GM19351 (cell line): ENCODE results near the gene THSD7B.
A peak's percentile ranks its signal among the peaks of the same experiment; 100 is the strongest.
"Not testable (repeated sequence)": the region's sequence is repeated elsewhere in the genome, so short reads cannot be mapped to it uniquely, and the experiment has no call there.

ENCODE experiments used
- ATAC-seq: cut with Tn5 transposase; IDR thresholded peaks from one replicate; pipeline ENCODE4 v1.9.1; 2021; ENCODE audit warnings: mild to moderate bottlenecking, moderate library complexity; ENCODE audit not compliant: unreplicated experiment

Gene THSD7B

DNA sequence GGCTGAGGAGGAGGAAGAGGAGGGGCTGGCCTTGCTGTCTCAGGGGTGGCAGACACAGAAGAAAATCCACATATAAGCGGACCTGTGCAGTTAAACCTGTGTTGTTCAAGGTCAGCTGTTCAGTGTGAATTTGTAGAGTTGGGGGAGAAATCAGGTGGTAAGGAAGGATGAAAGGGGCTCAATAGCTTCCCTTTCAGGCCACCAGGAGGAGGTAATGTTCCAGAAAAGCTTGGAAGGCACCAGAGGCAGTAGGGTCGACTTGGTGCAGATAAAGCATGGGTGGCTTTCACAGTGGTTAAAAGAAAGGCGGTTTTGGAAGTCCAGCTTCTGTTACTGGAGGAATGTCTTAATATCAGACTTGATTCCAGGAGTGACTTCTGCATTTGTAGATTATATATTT, 167.4 kb downstream of the THSD7B start:
- ATAC-seq = peak; percentile 54

DNA sequence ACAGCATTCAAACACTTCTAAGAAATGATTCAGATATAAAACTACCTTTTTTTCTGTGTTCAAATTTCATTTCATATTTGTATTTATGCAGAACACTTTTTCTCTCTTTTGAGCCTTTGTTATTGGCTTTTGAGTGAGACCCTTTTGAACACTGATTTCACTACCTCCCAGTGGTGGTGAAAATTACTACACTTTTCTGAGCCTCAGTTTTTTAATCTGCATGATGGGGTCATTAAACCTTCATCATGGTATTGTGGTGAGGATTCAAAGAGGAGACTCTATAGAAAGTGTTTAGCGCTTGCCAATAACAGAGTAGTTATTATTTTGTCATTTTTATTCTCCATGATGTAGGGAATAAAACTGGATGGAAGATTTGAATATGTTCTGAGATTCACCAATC, 169.8 kb downstream of the THSD7B start:
- no peak for ATAC-seq

DNA sequence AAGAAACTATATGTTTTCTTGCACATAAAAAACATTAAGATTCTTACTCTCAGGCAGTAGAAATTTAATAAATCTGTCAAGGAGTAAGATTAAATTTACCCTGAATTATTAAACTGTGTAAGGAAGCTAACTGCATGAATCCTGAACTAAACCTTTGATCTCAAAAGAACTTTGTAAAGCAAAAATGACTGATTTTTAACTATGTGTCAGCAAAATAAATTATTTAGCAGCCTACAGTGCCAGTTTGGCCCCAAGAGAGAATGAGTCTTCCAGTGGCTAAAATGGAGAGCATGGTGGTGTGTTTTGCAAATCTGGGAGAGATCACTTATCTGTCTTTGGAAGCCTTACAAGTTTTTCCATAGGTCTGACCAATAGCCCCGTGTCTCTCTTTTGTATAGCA, 190.7 kb downstream of the THSD7B start:
- ATAC-seq = no peak

DNA sequence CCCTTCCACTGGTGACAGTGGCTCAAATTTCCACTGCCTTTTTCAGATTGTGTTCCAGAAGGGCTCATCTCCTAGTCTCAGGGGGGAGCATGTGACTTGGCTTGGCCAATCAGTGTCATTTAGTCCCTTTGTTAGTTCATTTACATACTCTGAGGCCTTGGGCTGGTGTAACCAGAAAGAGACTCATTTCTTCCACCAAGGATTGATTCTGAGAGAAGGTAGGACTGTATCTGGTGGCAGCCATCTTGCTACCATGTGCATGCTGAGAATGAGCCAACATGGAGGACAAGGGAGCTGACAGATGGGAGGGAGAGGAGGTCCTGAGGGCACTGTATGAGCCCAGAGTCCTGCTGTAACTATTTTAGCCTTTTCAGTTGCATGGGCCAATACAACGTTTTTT, 191.7 kb downstream of the THSD7B start:
- no peak for ATAC-seq

DNA sequence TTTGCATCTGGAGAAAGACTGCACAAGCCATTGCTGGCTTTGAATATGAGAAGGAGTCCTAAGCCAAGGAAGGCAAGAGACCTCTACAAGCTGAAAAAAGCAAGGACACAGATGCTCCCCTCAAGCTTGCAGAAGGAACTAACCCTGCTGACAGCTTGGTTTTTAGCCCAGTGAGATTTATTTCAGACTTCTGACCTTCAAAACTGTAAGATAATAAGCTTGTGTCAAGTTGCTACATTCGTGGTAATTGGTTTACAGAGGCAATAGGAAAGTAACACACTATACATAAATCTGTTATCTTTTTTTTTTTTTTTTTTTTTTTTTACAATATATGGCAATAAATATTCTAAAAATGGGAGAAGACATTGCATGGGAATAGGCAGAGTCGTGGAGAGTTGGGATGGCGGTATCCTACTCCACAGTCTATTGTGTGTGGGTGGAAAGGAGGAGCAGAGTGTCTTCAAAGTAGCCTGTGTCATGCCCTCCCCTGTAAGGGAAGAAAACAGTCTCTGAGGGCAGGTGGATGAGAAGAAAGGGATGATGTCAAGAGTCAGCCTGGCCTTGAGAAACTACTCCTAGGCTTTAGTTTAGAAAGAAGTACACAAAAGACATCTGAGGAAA, 196.9 kb downstream of the THSD7B start:
- no peak for ATAC-seq

DNA sequence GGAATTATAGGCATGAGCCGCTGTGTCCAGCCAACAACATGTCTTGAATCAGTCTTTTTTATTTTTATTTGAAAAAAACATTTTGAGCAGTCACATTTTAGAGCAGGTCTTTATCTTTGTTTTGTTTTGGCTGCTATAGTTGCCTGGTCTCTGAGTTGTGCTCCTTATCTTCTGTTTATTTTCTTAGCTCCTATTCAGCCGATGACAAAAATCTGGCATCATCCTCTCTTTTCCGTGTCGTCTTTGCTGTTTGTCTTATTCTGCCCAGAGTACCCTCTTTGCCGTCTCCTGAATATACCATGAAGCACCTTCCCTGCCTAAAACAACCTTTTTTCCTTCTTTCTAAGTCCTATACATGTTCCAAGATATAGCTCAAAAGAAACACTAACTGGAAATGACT, 201.1 kb downstream of the THSD7B start:
- no peak for ATAC-seq

DNA sequence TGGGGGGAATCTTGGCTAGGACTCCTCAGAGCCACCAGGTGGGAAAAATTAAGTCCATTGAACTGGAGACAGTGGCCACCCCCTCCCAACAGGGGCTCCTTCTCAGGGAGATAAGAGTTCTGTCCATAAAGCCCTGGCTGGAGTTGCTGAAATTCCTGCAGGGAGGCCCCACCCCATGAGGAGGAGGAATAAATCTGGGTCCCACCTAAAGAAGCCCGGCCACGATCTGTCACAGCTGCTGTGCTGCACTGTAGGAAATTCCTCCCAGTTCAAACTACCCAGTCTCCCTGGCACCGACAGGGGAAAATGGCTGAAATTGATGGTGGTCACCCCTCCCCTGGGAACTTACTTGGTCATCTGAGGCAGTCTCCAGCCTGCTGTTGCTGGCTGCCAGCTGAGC, 215.0 kb downstream of the THSD7B start:
- ATAC-seq = no peak

DNA sequence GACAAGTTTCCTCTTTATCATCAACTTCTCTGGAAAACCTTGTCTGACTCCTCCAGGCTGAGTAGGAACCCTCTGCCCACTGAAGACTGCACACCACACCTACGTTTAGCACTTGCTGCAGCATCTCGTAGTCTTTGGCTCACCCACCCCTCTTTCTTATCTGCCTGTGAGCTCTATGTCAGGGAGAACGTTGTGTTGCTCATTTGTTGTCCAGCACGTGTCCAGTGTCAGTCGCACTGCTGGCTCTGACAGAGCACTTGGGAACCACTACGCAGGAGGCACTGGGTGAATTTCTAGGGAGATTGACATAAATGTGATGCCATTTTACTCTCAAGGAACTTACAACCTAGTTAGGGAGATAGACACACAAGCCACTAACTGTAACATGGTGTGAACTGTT, 216.3 kb downstream of the THSD7B start:
- not testable (repeated sequence) for ATAC-seq

DNA sequence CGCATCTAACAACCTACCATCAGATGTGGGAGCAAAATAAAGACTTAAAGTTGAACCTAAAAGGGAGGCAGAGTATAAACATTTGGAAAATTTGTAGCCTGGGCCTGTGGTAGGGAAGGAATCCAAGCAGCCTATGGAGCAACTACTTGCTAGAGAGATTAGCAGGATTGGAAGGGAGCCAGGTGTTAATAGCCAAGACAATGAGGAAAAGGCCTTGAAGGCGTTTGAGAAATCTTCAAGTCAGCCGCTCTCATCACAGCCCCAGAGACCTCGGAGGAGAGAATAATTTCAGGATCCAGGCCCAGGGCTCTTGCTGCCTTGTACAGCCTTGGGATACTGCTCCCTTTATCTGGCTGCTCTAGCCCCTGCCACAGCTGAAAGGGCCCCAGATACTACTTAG, 219.7 kb downstream of the THSD7B start:
- no peak for ATAC-seq

DNA sequence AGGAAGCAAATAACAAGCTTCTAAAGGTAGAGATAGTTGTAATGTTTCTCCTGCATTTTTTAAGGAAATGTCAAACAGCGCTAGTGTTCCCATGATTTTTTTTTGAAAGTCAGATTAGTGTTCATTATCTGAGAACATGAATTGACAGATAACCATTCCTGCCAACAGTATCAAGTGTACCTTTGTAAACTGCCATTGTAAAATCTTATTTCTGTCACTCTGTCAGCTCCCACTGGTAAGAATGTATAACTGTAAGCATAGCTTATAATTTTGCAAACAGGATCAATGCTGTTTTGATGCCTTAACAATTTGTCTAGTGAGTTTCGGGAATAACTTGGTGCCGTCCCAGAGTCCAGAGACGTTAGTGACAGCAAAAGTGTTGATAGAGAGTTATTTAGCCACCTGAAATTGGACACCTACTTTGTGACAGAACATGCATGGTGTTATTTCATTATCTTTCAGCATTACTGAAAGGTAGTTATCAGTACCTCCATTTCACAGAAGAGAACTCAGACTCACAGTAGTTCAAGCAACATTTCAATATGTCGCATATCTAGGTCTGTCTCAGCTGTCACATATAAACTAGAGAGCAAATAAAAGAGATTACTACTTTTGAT, 221.4 kb downstream of the THSD7B start:
- ATAC-seq = no peak

DNA sequence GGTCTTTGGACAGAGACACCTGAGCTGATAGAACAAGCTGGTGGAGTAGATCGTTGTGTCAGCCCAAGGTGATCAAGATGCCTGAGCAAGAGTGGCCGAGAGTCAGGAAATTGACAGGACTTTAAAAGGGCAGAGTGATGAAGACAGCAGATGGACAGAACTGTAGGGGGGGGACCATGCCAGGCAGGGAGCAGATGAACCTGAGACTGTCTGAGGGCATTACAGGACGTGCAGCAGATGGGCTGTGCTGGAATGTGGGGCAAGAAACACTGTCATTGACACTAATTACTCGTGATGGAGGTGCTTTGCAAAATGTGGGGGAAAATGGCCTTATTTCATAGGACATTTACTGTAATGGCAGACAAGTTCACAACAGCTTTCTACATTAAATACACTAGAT, 225.0 kb downstream of the THSD7B start:
- ATAC-seq = no peak

DNA sequence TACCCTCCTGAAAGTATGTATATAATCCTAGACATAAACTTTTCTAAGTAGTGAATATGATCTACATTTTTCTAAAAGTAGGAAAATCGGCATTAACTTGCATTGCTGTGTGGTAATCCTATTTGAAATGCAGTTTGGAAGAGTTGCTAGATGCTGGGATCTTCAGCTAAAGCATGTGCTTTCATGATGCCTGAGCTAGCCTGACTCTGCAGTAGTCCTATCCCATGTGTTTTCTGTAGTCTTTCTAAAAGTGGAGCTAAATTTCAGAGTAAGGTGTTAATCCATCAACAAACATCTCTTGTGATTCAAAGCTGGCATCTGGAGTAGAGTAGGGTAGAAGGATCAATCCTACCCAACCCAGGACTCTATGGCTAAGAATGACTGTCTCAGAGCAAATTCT, 229.4 kb downstream of the THSD7B start:
- ATAC-seq = no peak

DNA sequence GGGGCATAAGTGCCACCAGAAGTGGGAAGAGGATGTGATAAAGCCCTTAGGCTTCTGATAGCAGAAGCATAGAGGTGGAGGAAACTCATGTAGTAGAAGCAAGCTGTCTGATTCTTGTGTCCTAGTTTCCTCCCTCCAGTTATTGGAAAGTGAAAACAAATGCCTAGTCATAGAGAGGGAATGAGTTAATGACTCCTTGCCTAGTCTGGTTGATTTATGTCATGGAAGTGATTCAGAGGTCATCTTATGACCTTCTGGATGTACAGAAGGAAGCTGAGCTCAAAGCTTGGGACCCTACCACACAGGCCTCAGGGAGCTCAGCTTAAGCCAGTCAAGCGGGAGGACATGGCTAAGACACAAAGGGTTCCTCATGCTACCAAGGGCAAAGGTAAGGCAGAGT, 232.2 kb downstream of the THSD7B start:
- no peak for ATAC-seq

DNA sequence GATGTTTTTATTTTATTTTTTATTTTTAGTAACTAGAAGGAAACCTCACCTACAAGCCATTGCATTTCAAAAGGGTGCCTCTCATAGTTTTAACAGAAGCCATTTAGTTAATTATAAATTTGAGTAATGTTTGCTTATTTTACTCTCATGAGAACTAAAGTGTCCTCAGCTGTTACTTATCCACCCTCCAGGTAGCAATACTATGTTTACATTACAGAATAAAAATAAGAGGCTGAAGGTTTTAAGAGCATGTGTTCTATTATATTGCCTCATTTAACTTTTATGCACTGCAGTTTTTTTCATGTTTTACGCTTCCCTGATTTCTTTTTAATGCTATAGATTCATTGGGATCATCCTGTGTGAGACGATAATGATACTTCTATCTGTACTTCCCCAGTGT, 235.5 kb downstream of the THSD7B start:
- ATAC-seq = no peak

DNA sequence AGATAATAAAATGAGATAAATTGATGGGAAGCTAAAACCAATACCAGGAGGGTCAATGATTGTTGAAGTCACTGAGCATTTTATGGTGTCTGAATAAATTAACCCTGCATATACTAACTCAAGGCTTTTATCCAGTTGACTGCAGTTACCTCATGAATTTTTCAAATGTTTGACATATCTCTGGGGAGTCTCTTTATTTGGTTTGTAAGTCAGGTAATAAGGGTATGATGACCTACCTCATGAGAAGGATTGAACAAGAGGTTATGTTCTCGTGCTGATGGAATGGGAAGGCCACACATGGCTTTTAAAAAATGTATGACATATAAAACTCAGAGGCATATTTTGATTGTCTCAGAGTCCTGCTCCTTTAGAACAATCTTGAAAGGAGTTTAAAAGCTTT, 237.6 kb downstream of the THSD7B start:
- no peak for ATAC-seq

DNA sequence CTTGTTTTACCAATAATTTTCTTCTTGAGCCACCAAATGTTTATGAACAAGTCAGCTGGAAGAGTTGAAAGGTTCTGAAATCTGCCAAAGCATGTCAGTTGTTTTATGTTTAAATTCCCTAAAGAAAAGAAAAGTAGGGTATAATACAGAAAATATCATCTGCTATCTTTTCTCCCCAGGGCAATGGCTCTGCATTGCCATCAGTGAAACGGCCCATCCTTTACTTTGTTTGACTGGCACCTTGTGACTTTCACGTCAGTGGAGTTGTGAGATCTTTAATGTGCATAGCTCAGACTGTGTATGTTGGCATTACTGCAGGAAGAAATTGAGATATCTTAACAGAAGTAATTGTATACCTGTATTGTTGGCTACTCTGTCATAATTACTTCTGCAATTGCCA, 239.9 kb downstream of the THSD7B start:
- no peak for ATAC-seq

DNA sequence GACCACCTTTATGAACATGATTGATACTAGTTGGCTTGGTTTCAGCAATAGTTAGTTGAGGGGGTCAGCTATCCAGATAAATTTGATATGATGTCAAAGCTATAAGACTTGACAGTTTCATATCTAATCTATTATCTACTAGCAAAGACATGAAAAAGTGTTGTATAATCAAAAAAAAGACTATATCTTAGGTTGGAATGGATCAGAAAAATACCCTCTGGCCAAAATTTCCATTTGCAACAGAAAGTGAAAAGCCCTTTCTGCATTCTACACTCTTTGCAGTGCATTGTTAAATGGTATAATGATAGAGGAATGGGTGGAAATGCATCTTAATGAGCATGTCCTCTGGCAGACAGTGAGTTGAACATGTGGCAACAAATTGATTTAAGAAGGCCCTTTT, 242.6 kb downstream of the THSD7B start:
- no peak for ATAC-seq

DNA sequence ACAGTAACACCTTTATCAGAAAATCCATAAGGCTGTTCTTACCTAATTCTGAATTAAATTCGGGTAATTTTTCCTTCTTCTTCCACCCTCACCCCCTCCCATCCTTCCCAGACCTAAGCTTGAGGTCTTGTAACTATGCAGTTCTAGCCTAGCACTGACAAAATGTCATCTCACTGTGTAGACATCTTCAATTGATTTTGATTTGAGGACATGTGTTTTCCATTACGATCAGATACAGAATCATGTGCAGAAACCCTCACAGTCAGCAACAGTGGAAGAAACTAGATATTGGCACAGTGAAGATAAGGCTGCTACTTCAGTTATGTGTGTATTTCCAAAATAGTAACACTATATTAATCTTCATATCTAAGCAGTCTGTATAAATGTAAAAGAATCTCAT, 244.6 kb downstream of the THSD7B start:
- ATAC-seq = no peak

DNA sequence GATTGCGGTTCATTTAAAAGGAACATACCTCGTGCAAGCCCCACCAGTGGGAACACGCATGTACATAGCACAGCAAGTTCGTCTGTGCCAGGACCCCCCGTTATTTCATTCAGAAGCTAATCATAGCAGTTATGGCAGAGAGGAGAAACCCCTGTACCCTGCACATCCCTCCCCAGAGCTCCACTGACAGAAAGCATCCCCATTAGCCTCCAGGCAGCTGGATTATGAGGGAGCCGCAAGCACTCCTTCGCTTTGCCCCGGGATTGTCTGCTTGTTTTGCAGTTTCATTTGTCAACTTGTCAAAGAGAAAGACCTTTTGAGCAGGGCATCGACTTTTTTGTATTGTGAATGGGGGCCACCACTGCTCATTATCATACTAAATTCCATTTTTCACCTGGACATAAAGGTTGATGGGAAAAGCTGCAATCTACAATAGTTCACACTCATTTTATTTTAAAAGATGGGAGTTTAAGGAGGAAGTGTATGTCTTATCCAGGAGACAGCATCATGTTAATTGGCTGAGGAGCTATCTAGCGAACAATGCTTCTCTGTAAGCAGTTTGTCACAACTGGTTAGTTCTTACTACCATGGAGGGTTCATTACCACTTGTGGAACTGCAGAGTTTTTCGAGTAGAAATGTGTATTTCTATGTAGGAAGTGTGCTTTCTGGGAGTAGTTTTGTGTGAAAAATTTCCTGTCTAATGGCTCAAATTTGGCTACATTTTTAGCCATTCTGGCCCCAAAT, 255.3 kb downstream of the THSD7B start:
- ATAC-seq = no peak

DNA sequence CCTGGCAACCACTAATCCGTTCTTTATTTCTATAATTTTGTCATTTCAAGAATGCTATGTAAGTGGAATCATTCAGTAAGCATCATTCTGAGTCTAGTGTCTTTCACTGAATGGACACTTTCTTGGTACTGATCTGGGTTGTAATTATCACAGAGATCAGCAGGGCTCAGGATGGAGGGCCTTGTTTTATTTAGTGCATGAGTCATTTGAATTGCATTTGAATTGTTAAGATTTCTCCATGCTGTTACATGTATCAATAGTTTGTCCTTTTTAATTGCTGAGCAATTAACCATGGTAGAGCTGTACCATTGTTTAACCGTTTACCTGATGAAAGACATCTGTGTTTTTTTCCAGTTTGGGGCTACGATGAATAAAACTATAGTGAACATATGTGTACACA, 256.4 kb downstream of the THSD7B start:
- ATAC-seq = no peak

DNA sequence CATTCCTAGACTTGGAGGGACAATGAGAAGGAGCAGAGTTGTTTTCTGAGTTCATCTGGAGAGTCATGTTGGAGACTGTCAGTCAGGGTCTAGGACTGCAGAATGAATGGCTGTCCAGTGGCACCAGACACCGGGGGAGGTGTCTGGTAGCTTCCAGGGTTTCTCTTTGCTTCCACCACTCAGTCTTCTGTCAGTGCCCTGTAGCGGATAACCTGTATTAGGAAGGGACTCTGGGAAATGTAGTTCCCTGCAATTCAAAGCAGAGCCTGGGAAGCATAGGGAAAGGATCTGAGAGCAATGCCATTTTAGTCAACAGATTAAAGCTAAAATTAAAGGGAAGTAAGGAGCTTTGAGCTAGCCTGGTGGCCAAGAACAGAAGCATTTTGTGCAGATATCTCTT, 257.9 kb downstream of the THSD7B start:
- ATAC-seq = no peak

DNA sequence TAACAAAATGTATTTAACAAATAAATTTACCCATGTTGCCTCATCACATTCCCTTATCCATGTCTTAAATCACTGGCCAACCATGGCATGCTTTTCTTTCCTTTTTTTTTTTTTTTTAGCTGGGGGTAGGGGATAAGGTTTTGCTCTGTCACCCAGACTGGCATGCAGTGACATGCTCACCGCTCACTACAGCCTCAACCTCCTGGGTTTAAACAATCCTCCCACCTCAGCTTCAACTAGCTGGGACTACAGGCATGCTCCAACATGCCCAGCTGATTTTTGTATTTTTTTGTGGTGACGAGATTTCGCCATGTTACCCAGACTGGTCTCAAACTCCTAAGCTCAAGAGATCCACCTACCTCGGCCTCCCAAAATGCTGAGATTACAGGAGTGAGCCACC, 266.4 kb downstream of the THSD7B start:
- ATAC-seq = no peak

DNA sequence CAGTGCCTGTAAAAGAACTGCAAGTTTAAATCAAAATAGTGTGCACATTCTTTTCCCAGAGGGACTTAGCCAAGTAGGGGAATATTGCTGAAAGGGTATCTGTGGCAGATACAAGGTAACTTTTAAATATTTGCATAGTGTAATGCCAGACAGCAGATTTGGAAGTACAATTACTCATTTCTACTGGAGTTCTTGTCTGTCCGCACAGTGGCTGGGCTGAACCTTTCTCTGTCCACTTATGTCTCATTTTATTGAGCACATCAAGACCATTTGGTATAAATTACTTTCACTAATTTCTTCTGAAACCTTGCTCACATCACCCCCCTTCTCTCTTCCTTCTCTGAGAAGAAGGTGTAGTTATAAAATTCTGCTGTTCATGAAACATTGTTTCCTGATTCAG, 271.3 kb downstream of the THSD7B start:
- ATAC-seq = no peak
